Adrenal gland (tissue), 5 donors: Measurements from ENCODE around the gene OOSP4A.

Source experiments
- POLR2A ChIP-seq, 2 donors: fragments of 450-650 bp; IDR thresholded peaks; one replicate each; pipeline ENCODE4 v1.6.1; 2017; ENCODE audit warnings: antibody characterized with exemption in 2 of 2, mild to moderate bottlenecking in 2 of 2, moderate library complexity in 1 of 2
- TF ChIP-seq, protein P1 (sequence below), 6 experiments: fragments of 450-650 bp in 4 of 6; fragments of 200-600 bp in 2 of 6; sonication (generic) in 1 of 6; IDR thresholded peaks; 1 replicate in 5 of 6; 2 replicates in 1 of 6; pipeline versions ENCODE4 v1.5.1 to v1.8.0; 2016 to 2021; ENCODE audit warnings: antibody characterized with exemption in 6 of 6, mild to moderate bottlenecking in 2 of 6, moderate library complexity in 1 of 6
- donor health status: DM: no; HTN: no; CAD: no.

GRCh38 chr11:60005360-60005759, 41.5 kb downstream of the OOSP4A start:
- TF ChIP-seq POLR2A (IDR thresholded peaks at IDR 0.05) = no peak
- TF ChIP-seq, protein P1, sequence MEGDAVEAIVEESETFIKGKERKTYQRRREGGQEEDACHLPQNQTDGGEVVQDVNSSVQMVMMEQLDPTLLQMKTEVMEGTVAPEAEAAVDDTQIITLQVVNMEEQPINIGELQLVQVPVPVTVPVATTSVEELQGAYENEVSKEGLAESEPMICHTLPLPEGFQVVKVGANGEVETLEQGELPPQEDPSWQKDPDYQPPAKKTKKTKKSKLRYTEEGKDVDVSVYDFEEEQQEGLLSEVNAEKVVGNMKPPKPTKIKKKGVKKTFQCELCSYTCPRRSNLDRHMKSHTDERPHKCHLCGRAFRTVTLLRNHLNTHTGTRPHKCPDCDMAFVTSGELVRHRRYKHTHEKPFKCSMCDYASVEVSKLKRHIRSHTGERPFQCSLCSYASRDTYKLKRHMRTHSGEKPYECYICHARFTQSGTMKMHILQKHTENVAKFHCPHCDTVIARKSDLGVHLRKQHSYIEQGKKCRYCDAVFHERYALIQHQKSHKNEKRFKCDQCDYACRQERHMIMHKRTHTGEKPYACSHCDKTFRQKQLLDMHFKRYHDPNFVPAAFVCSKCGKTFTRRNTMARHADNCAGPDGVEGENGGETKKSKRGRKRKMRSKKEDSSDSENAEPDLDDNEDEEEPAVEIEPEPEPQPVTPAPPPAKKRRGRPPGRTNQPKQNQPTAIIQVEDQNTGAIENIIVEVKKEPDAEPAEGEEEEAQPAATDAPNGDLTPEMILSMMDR (IDR thresholded peaks at IDR 0.05) = no peak
